GM12878 (cell line): ENCODE data around the gene TBC1D8. TPM values are rescaled to one million over a fixed set of nuclear protein-coding genes. Genes with fewer than 3 reads are reported as not detected.

Experiments used
- ATAC-seq: fragments of 200-7000 bp; cut with Tn5 transposase; 3 replicates; pipeline ENCODE4 v1.9.1; 2020; ENCODE audit warnings: mild to moderate bottlenecking, moderate library complexity
- BruUV-seq: library from RNA; stranded (reverse); fragments of 400-500 nt; replicated peaks from 2 replicates; lab custom pipeline; 2021; lab: Mats Ljungman, UMichigan
- CTCF ChIA-PET: fragments of 300-600 bp; sonication (Branson Sonifier 250); formaldehyde crosslinking; extraction: SDS; loops from one replicate; lab custom pipeline; 2021; ENCODE audit warnings: inconsistent platforms; lab: Yijun Ruan, JAX
- POLR2A ChIA-PET: fragments of 350-600 bp; formaldehyde crosslinking; extraction: SDS; loops from one replicate; lab custom pipeline; 2021; ENCODE audit warnings: inconsistent platforms; lab: Charles Lee
- RAD21 ChIA-PET: fragments of 300-600 bp; sonication (Branson Sonifier 250); formaldehyde crosslinking; loops from one replicate; lab custom pipeline; 2023; ENCODE audit warnings: antibody characterized with exemption; ENCODE audit not compliant: unreplicated experiment; lab: Charles Lee
- SMC1A ChIA-PET: fragments of 300-600 bp; sonication (Branson Sonifier 250); formaldehyde crosslinking; loops from one replicate; lab custom pipeline; 2023; ENCODE audit not compliant: unreplicated experiment, uncharacterized antibody; lab: Charles Lee
- DNase-seq: peaks from one replicate; pipeline ENCODE4 v3.0.0-alpha.2; 2011; ENCODE audit warnings: low read depth, low spot score
- FAIRE-seq: peaks from 3 replicates; lab custom pipeline; 2011; peaks lifted over from hg19 to GRCh38; lab: Jason Lieb, UNC
- H2AFZ ChIP-seq: 2 replicates; pipeline ENCODE4 v1.6.0; 2011; ENCODE audit warnings: low read depth, low read length, control low read depth; ENCODE audit not compliant: control insufficient read depth
- H3K27ac ChIP-seq: 2 replicates; pipeline ENCODE4 v1.5.1; 2011; ENCODE audit warnings: control low read depth; ENCODE audit not compliant: control insufficient read depth, insufficient read depth
- H3K27me3 ChIP-seq, 2 experiments: replicated peaks in 1 of 2; 2 replicates each; pipeline versions ENCODE4 v1.6.0 to v1.6.1; 2011; ENCODE audit warnings: low read length in 1 of 2; ENCODE audit not compliant: control insufficient read depth in 2 of 2, insufficient read depth in 2 of 2
- H3K36me3 ChIP-seq, 2 experiments: 2 replicates each; pipeline ENCODE4 v1.5.1; 2011; ENCODE audit warnings: low read length in 1 of 2; ENCODE audit not compliant: control insufficient read depth in 2 of 2, insufficient read depth in 2 of 2
- H3K4me1 ChIP-seq: 2 replicates; pipeline ENCODE4 v1.6.1; 2011; ENCODE audit warnings: mild to moderate bottlenecking, low read length, moderate library complexity, mixed read lengths; ENCODE audit not compliant: control insufficient read depth, insufficient read depth
- H3K4me2 ChIP-seq: 2 replicates; pipeline ENCODE4 v1.6.0; 2011; ENCODE audit warnings: control low read depth; ENCODE audit not compliant: control insufficient read depth, insufficient read depth
- H3K4me3 ChIP-seq: fragments of 200-600 bp; sonication (generic); 2 replicates; pipeline ENCODE4 v1.5.1; 2016
- H3K79me2 ChIP-seq: 2 replicates; pipeline ENCODE4 v1.6.0; 2011; ENCODE audit warnings: low read length; ENCODE audit not compliant: control insufficient read depth, insufficient read depth
- H3K9ac ChIP-seq: 2 replicates; pipeline ENCODE4 v1.8.0; 2011; ENCODE audit warnings: low read length, control low read depth, mixed read lengths; ENCODE audit not compliant: control insufficient read depth, insufficient read depth
- H3K9me3 ChIP-seq: replicated peaks from 3 replicates; pipeline ENCODE4 v1.5.1; 2011; ENCODE audit warnings: mild to moderate bottlenecking, low read length; ENCODE audit not compliant: control insufficient read depth, insufficient read depth
- H4K20me1 ChIP-seq: 2 replicates; pipeline ENCODE4 v1.6.0; 2011; ENCODE audit not compliant: control insufficient read depth, insufficient read depth
- BMI1 ChIP-seq: fragments of 450-650 bp; IDR thresholded peaks from 2 replicates; pipeline ENCODE4 v1.6.1; 2016; ENCODE audit warnings: mild to moderate bottlenecking, moderate library complexity, borderline replicate concordance
- IKZF1 ChIP-seq: fragments of 450-650 bp; conservative IDR thresholded peaks from 2 replicates; pipeline ENCODE4 v1.6.1; 2017; ENCODE audit warnings: antibody characterized with exemption, mild to moderate bottlenecking
- NR2C1 ChIP-seq: fragments of 450-650 bp; IDR thresholded peaks from 2 replicates; pipeline ENCODE4 v1.6.1; 2017; ENCODE audit warnings: antibody characterized with exemption, mild to moderate bottlenecking, moderate library complexity
- POLR2AphosphoS5 ChIP-seq: IDR thresholded peaks from 2 replicates; pipeline ENCODE4 v1.6.1; 2011; ENCODE audit warnings: mild to moderate bottlenecking, low read length, inconsistent platforms
- SKIL ChIP-seq: fragments of 450-650 bp; IDR thresholded peaks from 2 replicates; pipeline ENCODE4 v1.6.1; 2017; ENCODE audit warnings: mild to moderate bottlenecking, low read depth, inconsistent platforms; ENCODE audit not compliant: poor library complexity, severe bottlenecking
- SREBF2 ChIP-seq: IDR thresholded peaks from 2 replicates; pipeline ENCODE4 v1.6.1; 2012; ENCODE audit warnings: mild to moderate bottlenecking, low read length
- ZNF384 ChIP-seq: IDR thresholded peaks from 2 replicates; pipeline ENCODE4 v1.6.1; 2012; ENCODE audit warnings: low read depth, mild to moderate bottlenecking, low read length, improper control_type of control experiment, borderline replicate concordance
- ZSCAN29 ChIP-seq: fragments of 450-650 bp; IDR thresholded peaks from 2 replicates; pipeline ENCODE4 v1.6.1; 2017; ENCODE audit warnings: mild to moderate bottlenecking, moderate library complexity
- WGBS: methylation state at CpG from one replicate; pipeline ENCODE4 v1.1.6; 2016; ENCODE audit warnings: low lambda C conversion rate; ENCODE audit not compliant: insufficient replicate concordance, insufficient coverage; ENCODE audit errors: missing lambda C conversion rate; 5-methylcytosine and 5-hydroxymethylcytosine counted together
- in situ Hi-C: fragments of 300-500 bp; cut with MboI; formaldehyde crosslinking; loops from 9 replicates; pipeline ENCODE4 v1.14.3; 2018; ENCODE audit warnings: mixed read lengths
- intact Hi-C: fragments of 100-400 bp; cut with micrococcal nuclease; formaldehyde crosslinking; loops from one replicate; pipeline ENCODE4 v1.14.2; 2022; ENCODE audit not compliant: unreplicated experiment
- polyA plus RNA-seq, 11 experiments: library from polyadenylated mRNA; depleted of rRNA in 4 of 11; unstranded in 6 of 11; stranded (reverse) in 5 of 11; fragments of >200 nt; fragmentation: Nextera tagmentation in 4 of 11; fragmentation: Illumina TruSeq in 1 of 11; extraction: Ambion mirVana in 4 of 11; extraction: Trizol in 1 of 11; gene quantifications; 1 replicate in 1 of 11; 2 replicates in 10 of 11; pipeline versions ENCODE4 v1.2.1 to v1.2.3, GENCODE V29; 2011 to 2016; ENCODE audit warnings: inconsistent platforms in 2 of 11, missing spikeins in 2 of 11, low read depth in 1 of 11
- total RNA-seq, 4 experiments: library from RNA; depleted of rRNA in 3 of 4; stranded (reverse); fragments of >200 nt in 3 of 4; fragmentation: Illumina TruSeq in 1 of 4; extraction: Trizol in 1 of 4; gene quantifications; 2 replicates each; pipeline versions ENCODE4 v1.2.1 to v1.2.3, GENCODE V29; 2013 to 2021
- TF ChIP-seq, protein P1 (sequence below): fragments of 150-350 bp; IDR thresholded peaks from 2 replicates; pipeline ENCODE4 v1.6.1; 2014; ENCODE audit warnings: mild to moderate bottlenecking, low read depth, low read length
- TF ChIP-seq, protein P2 (sequence below): fragments of 450-650 bp; conservative IDR thresholded peaks from 2 replicates; pipeline ENCODE4 v1.6.1; 2017; ENCODE audit warnings: mild to moderate bottlenecking, moderate library complexity
- TF ChIP-seq, protein P3 (sequence below): fragments of 450-650 bp; IDR thresholded peaks from 2 replicates; pipeline ENCODE4 v1.6.1; 2017; ENCODE audit warnings: mild to moderate bottlenecking, moderate library complexity

Gene TBC1D8
- total and polyA plus RNA-seq, 10 of the 15 experiments (the other 5 are each of a cell fraction or from before 2014, with no cell fraction given) = 0.80 to 4.9 (median 4.4) TPM

DNA sequence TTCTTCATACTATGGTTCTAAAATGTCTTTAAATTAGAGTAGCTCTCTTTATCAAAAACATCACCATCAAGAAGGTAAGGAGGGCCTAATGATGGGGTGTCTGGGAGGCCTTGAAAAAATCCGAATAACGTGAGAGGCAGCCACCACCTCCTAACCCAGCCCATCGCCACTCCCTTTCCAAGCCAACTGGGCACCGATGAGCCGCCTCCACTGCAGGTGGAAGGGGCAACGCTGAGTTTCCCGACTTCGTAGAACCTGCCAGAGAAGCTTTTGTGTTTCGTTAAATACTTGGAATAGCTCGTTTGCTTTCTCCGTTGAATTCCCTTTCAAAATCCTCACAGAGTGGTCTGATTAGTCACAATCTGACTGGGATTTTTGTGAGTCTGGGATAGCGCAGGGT lies 171.1 kb downstream of the TBC1D8 start (continued):
- no peak for TF ChIP-seq SKIL
- TF ChIP-seq SREBF2 = no peak
- TF ChIP-seq NR2C1 = no peak
- TF ChIP-seq, all 136 proteins: peak for 0

GRCh38 chr2:100978582-100979191 lies 172.5 kb downstream of the TBC1D8 start:
- POLR2A ChIA-PET = no interaction called here
- in situ Hi-C loops (no loop called here), intact Hi-C loops (no loop called here)
- Histone ChIP-seq H3K4me2 (no peak overlapping the region), H3K4me1 (peaks cover 14% of the 10 kb centered on the region), H3K9ac (no peak overlapping the region), H3K27me3 (peaks cover 1 to 2% of the 10 kb centered on the region in 2 experiments; a peak in 2 of 4 replicates), H3K9me3 (no peaks in the 10 kb centered on the region), H2AFZ (no peak overlapping the region), H4K20me1 (peaks cover 3% of the 10 kb centered on the region; the same call in 1 of the 2 replicates), H3K4me3 (no peak overlapping the region), H3K79me2 (no peaks in the 10 kb centered on the region), H3K27ac (no peak overlapping the region), H3K36me3 (no peaks in the 10 kb centered on the region)
- FAIRE-seq = no peak
- CTCF ChIA-PET = interaction anchor here (0.7 to 1.0 kb wide), 2 partner anchors 24 to 550 kb away, joined by 3 to 5 read pairs; partner anchors contain the start of gene RPL31
- BruUV-seq = no TSS peak
- WGBS = 20% methylated on average over 16 of the region's 16 CpGs
- RAD21 ChIA-PET = interaction anchor here (1.6 kb wide), 1 partner anchor 369 kb away, joined by 3 read pairs; no protein-coding TSS in a partner anchor
- SMC1A ChIA-PET = no interaction called here
- TF ChIP-seq, protein P1, sequence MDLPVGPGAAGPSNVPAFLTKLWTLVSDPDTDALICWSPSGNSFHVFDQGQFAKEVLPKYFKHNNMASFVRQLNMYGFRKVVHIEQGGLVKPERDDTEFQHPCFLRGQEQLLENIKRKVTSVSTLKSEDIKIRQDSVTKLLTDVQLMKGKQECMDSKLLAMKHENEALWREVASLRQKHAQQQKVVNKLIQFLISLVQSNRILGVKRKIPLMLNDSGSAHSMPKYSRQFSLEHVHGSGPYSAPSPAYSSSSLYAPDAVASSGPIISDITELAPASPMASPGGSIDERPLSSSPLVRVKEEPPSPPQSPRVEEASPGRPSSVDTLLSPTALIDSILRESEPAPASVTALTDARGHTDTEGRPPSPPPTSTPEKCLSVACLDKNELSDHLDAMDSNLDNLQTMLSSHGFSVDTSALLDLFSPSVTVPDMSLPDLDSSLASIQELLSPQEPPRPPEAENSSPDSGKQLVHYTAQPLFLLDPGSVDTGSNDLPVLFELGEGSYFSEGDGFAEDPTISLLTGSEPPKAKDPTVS = no peak
- TF ChIP-seq ZNF384 (no peak), IKZF1 (no peak), POLR2AphosphoS5 (no peak), BMI1 (no peak), ZSCAN29 (no peak)
- TF ChIP-seq, protein P2, sequence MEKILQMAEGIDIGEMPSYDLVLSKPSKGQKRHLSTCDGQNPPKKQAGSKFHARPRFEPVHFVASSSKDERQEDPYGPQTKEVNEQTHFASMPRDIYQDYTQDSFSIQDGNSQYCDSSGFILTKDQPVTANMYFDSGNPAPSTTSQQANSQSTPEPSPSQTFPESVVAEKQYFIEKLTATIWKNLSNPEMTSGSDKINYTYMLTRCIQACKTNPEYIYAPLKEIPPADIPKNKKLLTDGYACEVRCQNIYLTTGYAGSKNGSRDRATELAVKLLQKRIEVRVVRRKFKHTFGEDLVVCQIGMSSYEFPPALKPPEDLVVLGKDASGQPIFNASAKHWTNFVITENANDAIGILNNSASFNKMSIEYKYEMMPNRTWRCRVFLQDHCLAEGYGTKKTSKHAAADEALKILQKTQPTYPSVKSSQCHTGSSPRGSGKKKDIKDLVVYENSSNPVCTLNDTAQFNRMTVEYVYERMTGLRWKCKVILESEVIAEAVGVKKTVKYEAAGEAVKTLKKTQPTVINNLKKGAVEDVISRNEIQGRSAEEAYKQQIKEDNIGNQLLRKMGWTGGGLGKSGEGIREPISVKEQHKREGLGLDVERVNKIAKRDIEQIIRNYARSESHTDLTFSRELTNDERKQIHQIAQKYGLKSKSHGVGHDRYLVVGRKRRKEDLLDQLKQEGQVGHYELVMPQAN = no peak
- TF ChIP-seq, protein P3, sequence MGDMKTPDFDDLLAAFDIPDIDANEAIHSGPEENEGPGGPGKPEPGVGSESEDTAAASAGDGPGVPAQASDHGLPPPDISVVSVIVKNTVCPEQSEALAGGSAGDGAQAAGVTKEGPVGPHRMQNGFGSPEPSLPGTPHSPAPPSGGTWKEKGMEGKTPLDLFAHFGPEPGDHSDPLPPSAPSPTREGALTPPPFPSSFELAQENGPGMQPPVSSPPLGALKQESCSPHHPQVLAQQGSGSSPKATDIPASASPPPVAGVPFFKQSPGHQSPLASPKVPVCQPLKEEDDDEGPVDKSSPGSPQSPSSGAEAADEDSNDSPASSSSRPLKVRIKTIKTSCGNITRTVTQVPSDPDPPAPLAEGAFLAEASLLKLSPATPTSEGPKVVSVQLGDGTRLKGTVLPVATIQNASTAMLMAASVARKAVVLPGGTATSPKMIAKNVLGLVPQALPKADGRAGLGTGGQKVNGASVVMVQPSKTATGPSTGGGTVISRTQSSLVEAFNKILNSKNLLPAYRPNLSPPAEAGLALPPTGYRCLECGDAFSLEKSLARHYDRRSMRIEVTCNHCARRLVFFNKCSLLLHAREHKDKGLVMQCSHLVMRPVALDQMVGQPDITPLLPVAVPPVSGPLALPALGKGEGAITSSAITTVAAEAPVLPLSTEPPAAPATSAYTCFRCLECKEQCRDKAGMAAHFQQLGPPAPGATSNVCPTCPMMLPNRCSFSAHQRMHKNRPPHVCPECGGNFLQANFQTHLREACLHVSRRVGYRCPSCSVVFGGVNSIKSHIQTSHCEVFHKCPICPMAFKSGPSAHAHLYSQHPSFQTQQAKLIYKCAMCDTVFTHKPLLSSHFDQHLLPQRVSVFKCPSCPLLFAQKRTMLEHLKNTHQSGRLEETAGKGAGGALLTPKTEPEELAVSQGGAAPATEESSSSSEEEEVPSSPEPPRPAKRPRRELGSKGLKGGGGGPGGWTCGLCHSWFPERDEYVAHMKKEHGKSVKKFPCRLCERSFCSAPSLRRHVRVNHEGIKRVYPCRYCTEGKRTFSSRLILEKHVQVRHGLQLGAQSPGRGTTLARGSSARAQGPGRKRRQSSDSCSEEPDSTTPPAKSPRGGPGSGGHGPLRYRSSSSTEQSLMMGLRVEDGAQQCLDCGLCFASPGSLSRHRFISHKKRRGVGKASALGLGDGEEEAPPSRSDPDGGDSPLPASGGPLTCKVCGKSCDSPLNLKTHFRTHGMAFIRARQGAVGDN = no peak
- no peak for DNase-seq
- ATAC-seq = 0 out of 3 replicates have a peak, but pooled peaks have one; percentile 13
